COLO668 (cell line): Measurements from ENCODE around the gene PLG.
"Not testable (repeated sequence)": the region's sequence is repeated elsewhere in the genome, so short reads cannot be mapped to it uniquely, and the experiment has no call there.

Experiments used
- DNase-seq: peaks from one replicate; lab custom pipeline; 2025; ENCODE audit not compliant: unreplicated experiment; lab: John Stamatoyannopoulos, UW

Gene PLG

GRCh38 chr6:160701918-160702680 lies at the start of gene PLG:
Gene PLG (plus strand): TSS chr6:160702244. CDS start chr6:160702305, 61 bp downstream.
- not testable (repeated sequence) for DNase-seq

GRCh38 chr6:160659562-160659961 lies 42.5 kb upstream of the PLG start:
- no peak for DNase-seq

GRCh38 chr6:160661216-160661615 lies 40.8 kb upstream of the PLG start:
- no peak for DNase-seq

- DNase-seq: no peak
These were observed 39.6 kb upstream of the PLG start for GRCh38 chr6:160662429-160662828.

GRCh38 chr6:160662842-160663241 lies 39.2 kb upstream of the PLG start:
- no peak for DNase-seq

GRCh38 chr6:160664198-160664597 lies 37.8 kb upstream of the PLG start, which contains the start of gene LPA:
Gene LPA (minus strand): TSS chr6:160664275. CDS start chr6:160664214, 61 bp downstream.
- not testable (repeated sequence) for DNase-seq

- peak; percentile 8 for DNase-seq
These were observed 34.2 kb upstream of the PLG start for GRCh38 chr6:160667639-160668481.

- DNase-seq: no peak
These were observed 33.5 kb upstream of the PLG start for GRCh38 chr6:160668589-160668988.

- DNase-seq: not testable (repeated sequence)
These were observed 25.6 kb upstream of the PLG start for GRCh38 chr6:160676418-160676817.

GRCh38 chr6:160678230-160678629 lies 23.8 kb upstream of the PLG start:
- no peak for DNase-seq

GRCh38 chr6:160678744-160679401 lies 23.2 kb upstream of the PLG start:
- DNase-seq: no peak

GRCh38 chr6:160679402-160679769 lies 22.7 kb upstream of the PLG start:
- DNase-seq: no peak

- DNase-seq: not testable (repeated sequence)
These were observed 16.8 kb upstream of the PLG start for GRCh38 chr6:160685101-160685761.

- DNase-seq: no peak
These were observed 16.1 kb upstream of the PLG start for GRCh38 chr6:160685762-160686450.

GRCh38 chr6:160690458-160690857 lies 11.6 kb upstream of the PLG start:
- no peak for DNase-seq

GRCh38 chr6:160691617-160692016 lies 10.4 kb upstream of the PLG start:
- no peak for DNase-seq

GRCh38 chr6:160692369-160692959 lies 9.6 kb upstream of the PLG start:
- DNase-seq: no peak

GRCh38 chr6:160695025-160695424 lies 7.0 kb upstream of the PLG start:
- not testable (repeated sequence) for DNase-seq

GRCh38 chr6:160695622-160696021 lies 6.4 kb upstream of the PLG start:
- not testable (repeated sequence) for DNase-seq

- not testable (repeated sequence) for DNase-seq
These were observed 5.2 kb upstream of the PLG start for GRCh38 chr6:160696884-160697283.
